C4-2B (cell line): ENCODE measurements around the gene C3orf52.

Experiments used
- ZFX ChIP-seq: fragments of 450-650 bp; IDR thresholded peaks from 2 replicates; pipeline ENCODE4 v1.6.1; 2017
- TF ChIP-seq, protein P1 (sequence below): fragments of 450-650 bp; conservative IDR thresholded peaks from 2 replicates; pipeline ENCODE4 v1.5.1; 2017; ENCODE audit warnings: mild to moderate bottlenecking

GRCh38 chr3:112088944-112089343 lies 2.8 kb downstream of the C3orf52 start:
- TF ChIP-seq, protein P1, sequence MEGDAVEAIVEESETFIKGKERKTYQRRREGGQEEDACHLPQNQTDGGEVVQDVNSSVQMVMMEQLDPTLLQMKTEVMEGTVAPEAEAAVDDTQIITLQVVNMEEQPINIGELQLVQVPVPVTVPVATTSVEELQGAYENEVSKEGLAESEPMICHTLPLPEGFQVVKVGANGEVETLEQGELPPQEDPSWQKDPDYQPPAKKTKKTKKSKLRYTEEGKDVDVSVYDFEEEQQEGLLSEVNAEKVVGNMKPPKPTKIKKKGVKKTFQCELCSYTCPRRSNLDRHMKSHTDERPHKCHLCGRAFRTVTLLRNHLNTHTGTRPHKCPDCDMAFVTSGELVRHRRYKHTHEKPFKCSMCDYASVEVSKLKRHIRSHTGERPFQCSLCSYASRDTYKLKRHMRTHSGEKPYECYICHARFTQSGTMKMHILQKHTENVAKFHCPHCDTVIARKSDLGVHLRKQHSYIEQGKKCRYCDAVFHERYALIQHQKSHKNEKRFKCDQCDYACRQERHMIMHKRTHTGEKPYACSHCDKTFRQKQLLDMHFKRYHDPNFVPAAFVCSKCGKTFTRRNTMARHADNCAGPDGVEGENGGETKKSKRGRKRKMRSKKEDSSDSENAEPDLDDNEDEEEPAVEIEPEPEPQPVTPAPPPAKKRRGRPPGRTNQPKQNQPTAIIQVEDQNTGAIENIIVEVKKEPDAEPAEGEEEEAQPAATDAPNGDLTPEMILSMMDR, result no peak
- no peak for TF ChIP-seq ZFX
